CD4-positive, alpha-beta T cell treated with Interleukin-10 for 1 hour (primary cell): Measurements from ENCODE around the gene SRRM5.
"Not testable (repeated sequence)": the region's sequence is repeated elsewhere in the genome, so short reads cannot be mapped to it uniquely, and the experiment has no call there.

ENCODE experiments used
- DNase-seq: peaks from one replicate; pipeline ENCODE4 v3.0.0-alpha.2; 2020

SRRM5 gene

DNA sequence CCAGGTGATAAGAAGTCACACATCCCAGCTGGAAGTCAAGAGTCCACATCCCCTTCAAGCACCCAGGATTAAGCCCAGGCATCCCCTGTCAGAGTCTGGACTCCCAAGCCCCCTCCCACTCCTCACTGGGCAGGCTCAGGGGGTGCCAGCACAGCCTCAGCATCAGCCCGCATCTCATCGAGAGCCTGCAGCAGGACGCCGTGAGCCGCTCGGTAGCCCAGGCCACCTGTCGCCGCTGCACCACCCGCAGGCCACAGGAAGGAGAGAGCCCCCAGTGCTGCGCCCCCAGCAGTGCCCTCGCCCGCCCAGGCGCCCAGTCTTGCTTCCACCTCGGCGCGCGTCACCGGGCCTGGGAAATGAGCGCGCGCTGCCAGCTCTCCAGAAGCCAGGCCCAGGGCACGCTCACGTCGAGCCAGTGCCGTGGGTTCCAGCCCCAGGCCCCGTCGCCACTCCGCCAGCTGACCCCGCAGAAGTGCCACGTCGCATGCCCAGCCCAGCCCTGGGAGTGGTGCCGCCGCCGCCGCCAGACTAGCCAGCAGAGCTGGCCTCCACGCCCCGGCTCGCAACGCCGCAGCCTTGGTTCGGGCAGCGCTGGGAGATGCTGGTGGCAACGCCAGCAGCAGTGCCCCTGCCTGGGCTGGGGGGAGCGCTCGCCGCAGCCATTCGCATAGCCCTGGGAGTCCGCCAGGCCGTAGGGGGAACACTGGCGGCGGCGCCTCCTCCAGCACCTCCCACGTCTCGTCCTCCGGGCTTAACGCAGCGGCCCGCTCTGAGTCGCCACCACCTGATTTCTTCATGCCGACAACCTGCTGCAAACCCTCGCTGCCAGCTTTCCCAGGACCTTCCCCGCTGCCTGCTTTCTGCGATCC is 19.8 kb upstream of the SRRM5 start:
- DNase-seq, result no peak

DNA sequence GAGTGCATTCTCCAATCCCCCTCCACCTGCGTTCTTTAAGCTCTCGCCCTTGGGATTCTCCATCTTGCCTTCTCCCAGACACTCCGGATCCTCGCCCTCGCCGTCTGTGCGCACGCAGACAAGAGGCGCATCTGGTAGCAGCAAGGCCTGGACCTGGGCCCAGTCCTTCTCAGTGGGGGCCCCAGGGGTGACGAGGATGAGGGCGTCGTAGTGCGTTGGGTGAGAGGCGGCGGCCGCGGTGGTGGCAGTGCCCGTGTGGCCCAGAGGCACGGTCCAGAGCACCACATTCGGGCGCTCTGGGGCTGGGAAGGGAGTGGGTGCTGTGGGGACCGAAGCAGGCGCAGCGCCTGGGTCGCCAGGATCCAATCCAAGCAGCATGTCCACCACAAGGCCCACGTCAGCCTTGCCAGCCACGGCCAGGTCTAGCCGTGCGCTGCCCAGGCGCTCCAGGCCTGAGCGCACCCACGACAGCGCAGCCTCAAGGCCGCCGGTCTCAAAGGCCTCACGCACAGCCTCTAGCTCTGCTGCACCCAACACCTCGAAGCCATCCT is 19.0 kb upstream of the SRRM5 start:
- no peak for DNase-seq

DNA sequence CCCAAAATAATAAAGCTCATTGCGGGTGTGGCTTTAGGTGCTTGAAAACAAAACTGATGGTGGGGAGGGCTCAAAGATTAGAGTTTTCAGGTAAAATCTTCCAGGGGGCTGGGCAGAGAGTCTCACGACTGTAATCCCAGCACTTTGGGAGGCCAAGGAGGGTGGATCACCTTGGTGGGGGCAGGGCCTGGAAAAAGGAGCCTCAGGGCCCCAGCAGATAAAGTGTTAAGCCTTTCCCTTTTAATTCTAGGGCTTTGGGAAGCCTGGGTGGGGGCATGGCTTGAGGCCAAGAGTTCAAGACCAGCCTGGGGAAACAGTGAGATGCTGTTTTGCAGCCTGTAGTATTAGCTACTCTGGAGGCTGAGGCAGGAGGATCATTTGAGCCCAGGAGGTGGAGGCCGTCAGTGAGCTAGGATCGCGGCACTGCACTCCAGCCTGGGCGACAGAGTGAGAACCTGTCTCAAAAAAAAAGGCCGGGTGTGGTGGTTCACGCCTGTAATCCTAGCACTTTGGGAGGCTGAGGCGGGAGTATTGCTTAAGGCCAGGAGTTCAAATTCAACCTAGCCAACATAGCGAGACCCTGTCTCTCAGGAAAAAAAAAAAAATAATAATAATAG is 17.7 kb upstream of the SRRM5 start:
- no peak for DNase-seq

DNA sequence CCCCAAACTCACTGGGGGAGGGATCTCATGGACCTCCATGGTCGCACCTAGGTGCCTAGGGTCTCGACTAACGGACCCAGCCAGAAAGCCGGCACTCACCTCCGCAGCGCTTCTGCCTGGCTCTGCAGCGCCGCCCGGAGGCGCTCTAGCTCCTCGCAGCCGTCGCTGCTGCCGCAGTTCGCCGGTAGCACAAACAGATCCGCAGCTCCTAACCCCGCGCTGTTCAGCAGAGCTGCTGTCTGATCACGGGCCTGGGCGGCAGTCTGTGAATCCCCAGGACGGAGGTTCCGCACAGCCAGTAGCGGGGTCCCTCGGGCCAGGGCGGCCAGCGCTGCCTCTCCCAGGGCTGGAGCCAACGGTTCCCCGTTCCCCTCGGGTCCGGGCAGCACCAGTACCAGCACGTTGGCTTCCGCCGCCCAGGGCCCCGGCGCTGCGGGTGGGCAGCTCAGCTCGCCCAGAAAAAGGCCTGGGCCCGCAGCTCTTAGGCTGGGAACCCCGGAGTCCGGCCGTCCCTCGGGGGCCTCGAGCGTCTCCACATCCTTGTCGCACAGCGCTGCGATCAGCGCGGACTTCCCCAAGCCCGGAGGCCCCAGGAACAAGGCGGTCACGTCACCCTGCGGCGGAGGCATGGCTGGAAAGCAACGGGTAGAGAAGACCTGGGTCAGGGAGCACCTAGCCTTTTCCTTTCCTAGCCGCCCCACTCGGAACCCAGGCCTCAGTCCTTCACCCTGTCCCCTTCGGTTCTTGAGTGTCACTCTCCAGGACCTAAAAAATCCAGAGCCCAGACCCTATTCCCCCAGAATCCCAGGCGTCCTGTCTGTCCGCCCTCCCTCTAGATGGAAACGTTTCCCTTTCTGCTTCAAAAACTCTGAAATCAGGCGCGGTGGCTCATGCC is 16.9 kb upstream of the SRRM5 start:
- DNase-seq, result peak; percentile 81

DNA sequence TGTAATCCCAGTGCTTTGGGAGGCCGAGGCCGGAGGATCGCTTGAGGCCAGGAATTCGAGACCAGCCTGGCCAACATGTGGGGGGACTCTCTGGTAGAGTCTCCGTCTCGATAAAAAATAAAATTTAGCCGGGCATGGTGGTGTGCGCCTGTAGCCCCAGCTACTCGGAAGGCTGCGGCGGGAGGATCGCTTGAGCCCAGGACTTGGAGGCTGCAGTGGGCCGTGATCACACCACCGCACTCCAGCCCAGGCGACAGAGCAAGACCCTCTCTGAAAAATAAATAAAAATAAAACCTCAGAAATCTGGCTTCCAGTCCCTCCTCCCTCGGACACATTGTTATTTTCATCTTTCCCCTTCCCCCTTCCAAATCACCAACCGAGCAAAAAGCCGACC is 16.3 kb upstream of the SRRM5 start:
- no peak for DNase-seq

DNA sequence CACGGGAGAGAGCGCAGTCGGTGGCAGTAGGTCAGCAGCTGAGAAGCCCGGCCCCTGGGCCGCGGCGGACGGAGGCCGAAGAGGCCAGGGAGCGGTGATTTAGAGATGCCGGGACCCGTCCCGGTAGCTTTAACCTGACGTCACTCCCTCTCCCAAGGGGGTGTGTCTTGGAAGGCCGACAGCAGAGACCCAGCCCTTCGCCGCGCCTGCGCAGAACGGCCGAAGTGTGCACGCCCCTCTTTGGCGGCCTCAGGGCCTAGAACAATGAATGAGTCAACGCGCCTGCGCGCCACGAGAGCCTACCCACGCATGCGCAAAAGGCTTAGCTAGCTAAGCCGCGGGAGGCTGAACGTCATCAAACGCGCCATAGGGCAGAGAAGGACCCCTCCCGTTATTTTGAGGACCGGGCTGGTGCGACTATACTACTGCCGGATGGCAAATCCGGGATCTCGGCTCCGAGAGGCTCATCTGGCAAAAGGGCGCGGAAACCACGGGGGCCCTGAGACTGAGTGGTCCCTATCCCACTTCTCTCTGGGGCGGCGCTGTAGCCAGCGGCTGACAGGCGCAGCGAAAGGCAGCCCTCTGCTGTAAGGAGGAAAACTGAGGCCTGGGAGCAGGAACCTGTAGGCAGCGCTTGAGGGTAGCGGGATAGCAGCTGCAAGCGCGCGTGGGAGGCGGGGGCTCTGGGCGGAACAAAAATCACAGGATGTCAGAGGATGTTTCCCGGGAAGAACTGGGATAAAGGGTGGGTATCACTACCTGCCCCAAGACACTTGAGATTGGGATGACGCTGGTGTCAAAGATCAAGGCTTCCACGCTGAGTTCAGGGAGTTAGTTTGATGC is 15.7 kb upstream of the SRRM5 start, which contains the start of the genes IRGQ and ZNF576:
TSS of gene IRGQ (minus strand) at position 136 of the 843 bp plus-strand sequence. CDS start 796 bp downstream, outside the sequence.
TSS of gene ZNF576 (plus strand) at position 597 of the 843 bp plus-strand sequence. CDS start 514 bp downstream, outside the sequence.
- DNase-seq, result peak; percentile 100

DNA sequence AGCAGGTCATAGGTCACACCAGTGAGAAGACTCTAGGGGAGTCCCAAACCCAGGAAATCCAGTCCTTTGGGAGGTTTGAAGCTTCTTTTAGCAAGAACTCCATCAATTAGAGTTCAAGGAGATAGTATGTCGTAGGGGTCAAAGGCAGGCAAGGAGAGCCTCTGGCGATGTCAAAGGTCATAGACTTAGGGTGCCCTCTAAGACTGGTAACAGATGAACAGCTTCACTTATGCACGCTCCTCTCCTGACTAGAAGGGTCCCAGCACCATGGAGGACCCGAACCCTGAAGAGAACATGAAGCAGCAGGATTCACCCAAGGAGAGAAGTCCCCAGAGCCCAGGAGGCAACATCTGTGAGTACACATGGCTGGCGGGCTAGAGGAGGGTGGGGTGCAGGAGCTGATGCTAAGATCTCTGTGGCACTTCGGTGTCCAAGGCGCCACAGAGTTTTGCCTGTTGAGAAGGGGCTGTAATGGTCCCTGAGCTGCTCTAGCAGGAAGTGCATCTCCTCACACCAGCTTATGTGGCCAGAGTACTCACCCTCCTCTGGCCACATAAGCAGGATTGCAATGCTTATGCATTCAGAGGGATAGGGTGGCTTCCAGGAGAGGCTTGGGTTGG is 14.9 kb upstream of the SRRM5 start:
- DNase-seq, result no peak

DNA sequence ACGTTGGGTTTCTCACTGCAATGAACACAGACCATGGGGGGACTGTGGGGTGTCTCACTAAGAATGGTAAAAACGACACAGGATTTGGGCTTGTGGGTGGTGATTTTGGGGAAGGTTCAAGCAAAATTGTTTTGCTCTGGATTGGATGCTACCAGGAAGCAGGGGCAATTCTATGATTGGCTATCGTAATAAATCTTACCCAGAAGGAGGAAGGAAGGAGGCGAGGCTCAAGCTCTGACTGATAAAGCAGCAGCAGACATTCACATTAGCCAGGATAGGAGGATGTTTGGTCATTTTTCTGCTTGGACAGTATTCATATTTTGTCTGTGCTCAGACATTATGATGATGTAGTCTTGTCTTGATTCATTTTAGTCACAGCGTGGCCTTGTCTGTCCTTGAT is 14.0 kb upstream of the SRRM5 start:
- no peak for DNase-seq

DNA sequence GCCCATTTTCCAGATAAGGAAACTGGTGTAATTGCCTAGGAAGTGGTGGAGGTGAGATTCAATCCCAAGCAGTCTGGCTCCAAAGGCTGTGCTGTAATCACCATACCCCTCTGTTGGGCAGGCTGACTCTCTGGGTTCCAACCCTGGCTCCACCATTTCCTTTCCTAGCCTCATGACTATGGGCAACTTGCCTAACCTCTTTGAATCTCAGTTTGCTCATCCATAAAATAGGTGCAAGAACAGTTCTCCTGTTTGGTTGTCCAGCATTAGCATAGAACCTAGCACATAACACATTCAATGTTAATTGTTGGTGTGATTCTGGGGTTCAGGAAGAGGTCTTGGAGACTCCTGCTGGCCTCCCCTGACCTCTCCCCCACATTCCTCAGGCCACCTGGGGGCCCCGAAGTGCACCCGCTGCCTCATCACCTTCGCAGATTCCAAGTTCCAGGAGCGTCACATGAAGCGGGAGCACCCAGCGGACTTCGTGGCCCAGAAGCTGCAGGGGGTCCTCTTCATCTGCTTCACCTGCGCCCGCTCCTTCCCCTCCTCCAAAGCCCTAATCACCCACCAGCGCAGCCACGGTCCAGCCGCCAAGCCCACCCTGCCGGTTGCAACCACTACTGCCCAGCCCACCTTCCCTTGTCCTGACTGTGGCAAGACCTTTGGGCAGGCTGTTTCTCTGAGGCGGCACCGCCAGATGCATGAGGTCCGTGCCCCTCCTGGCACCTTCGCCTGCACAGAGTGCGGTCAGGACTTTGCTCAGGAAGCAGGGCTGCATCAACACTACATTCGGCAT is 13.2 kb upstream of the SRRM5 start:
- DNase-seq, result no peak

DNA sequence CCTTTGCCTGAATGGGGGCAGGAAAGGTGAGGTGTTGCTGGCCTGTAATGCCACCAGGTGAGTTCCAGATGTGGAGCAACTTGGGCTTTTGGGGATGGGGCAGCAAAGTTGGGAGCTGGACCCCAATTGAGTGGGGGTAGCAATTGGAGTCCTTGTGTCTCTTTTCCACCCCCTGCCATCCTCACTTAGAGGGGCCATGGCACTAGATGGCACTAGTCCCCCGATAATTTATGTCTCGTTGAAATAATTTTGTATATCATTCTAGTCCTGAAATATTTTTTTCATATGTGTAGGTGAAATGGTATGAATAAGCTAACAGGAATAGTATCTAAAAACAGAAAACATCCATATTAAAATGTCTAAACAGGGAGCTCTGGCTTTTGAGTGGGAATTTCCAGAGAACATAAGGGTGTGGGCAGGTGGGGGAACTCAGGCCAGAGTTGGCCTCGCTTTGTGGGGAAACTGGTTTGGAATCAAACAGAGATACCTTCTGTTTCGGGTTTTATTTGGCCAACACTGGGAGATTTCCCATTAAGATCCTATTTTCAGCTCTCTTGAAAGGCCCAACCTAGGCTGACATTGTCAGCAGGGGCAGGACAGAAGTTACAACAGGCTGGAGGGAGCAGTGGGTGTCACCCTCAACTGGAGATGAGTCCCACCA is 12.1 kb upstream of the SRRM5 start:
- no peak for DNase-seq

DNA sequence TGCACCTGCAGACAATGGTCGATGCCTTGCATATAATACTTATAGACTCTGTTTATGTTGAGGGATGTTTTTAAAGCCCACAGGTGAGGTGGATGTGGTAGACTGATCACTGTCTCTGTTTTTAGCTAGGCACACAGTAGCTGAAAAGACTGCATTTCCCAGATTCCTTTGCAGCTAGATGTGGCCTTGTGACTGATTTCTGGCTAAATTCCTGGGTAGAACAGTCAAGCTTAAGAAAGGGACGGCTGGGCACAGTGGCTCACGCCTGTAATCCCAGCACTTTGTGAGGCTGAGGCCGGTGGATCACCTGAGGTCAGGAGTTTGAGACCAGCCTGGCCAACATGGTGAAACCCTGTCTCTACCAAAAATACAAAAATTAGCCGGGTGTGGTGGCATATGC is 11.6 kb upstream of the SRRM5 start:
- not testable (repeated sequence) for DNase-seq

DNA sequence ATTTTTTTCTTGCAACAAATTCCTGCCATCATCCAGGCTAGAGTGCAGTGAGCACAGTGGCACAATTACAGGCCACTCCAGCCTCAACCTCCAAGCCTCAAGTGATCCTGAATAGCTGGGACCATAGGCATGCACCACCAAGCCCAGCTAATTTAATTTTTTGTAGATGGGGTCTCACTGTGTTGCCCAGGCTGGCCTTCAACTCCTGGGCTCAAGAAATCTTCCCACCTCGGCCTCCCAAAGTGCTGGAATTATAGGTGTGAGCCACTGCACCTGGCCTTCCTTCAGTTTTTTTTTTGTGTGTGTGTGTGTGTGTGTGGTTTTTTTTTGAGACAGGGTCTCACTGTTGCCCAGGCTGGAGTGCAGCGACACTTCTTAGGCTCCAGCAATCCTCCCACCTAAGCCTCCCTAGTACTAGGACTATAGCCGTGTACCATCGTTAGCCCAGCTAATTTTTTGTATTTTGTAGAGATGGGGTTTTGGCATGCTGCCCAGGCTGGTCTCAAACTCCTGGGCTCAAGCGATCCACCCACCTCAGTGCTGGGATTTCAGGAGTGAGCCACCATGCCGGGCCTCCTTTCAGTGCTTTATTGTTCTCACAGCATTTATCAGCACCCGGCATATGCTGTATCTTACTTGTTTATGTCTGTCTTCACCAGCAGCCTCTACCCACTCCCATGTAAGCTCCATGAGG is 5.9 kb upstream of the SRRM5 start:
- no peak for DNase-seq

DNA sequence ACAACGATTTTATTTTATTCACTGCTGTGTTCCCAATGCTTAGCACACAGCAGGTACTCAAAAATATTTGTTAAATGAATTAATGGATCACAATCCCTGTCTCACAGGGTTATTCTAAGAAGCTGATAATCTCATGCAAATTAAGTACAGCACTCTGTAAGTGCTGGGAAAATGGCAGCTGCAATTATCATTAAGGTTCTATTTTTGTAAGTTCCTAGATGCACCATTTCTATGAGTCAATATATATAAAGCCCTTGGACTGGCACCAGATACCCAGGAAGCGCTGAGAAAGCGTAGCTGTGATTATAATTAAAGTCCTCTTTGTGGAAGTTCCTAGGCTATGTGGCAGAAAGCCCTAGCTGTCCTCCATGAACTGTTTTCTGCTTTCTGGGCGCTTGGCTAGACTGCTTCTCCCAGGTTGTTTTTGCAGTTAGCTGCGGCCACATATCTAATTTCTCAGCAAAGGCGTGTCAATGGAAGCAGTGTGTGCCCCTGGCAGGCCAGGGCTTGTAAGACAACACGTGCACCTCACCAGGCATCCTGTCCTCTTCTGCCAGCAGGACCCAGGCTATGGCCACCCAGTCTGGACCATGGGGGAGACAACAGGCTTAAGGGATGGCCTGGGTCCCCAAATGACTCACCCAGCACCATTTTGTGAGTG is 5.2 kb upstream of the SRRM5 start:
- DNase-seq, result no peak

DNA sequence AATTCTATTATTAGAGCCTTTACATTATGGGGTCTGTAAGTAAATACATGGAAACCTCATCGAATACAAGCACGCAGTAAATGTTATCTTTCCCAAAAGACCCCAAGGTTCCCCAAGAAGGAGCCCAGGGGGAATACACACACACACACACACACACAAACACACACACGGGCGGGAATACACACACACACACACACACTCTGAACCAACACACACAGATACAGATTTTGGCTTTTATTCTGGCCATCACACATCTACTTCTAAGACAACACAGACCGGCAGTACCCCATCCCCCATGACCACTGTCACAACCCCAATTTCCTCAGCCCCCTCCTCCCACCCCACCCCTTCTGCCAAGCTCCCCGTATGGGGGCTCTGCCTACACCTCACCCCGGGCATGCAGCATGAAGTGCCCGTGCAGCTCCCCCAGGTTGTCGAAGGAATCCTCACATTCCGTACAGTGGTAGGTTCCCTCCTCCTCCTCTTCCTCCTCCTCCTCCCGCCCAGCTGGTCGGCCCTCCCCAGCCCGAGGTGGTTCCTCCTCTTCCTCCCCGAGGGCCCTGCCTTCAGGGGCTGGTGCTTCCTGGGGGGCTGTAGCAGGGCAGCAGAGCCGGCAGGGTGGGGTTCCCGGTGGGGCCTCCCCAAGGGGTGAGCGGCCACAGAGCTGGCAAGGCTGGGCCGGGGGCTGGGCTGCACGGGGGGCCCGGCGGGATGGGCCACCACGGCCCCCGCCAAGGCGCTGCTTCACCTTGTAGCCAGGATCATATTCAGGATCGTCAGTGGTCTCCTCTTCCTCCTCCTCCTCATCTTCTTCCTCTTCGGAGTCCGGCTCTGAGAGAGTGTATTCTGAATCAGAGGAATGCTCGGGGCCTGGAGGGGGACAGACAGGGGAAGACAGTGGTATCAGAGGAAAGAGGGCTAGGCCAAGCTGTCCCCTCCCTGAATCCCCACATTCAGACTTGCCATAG is 4.4 kb upstream of the SRRM5 start:
- no peak for DNase-seq

DNA sequence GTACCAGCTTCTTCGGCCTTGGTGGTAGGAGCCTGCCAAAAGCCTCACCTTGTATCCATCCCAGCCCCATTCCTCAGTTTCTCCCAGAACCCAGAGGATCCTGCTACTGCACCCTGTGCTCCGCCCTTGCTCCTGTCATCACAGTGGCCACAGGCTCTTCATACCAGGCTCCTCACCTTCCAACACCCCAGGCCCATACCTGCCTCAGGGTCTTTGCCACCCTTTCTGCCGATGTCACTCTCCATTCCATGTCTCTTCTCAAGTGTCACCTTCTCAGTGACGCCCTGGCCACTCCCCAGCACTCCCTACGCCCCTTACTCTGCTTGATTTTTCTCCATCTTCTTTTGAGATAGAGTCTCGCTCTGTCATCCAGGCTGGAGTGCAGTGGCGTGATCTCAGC is 2.0 kb upstream of the SRRM5 start:
- DNase-seq, result no peak

DNA sequence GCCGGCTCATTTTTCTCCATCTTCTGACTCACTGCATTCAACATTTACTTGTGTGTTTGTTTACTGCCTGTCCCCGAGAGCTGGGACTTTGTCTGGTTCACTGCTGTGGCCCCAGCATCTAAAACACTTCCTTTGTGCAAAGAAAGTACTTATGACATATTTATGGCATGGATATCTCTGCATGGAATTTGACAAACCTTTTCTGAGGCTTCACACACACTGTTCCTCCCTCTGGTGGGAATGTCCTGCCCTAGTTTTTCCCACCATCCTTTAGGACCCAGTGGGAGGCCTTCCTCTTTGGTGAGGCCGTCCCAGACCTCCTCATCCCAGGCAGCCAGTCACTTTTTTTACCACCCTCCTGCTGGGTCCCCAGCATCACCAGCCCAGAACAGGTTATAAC is 1.4 kb upstream of the SRRM5 start:
- no peak for DNase-seq

DNA sequence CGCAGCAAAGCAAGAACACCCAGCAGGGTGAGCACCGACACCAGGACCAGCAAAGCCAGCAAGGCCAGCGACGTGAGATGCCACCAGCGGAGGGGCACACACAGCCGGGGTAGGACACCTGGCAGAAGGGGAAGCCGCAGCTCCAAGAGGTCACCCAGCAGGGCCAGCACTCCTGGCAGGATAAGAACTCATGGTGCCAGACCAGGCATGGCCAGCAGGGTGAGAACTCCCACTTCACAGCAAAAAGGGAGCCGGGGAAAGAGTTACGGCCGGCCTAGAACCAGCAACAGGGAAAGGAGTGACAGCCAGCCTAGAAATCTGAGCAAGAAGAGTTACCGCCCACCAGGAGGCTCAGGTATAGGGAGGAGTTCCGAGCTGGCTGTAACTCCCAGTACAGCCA is 486 bp downstream of the SRRM5 start:
- no peak for DNase-seq

DNA sequence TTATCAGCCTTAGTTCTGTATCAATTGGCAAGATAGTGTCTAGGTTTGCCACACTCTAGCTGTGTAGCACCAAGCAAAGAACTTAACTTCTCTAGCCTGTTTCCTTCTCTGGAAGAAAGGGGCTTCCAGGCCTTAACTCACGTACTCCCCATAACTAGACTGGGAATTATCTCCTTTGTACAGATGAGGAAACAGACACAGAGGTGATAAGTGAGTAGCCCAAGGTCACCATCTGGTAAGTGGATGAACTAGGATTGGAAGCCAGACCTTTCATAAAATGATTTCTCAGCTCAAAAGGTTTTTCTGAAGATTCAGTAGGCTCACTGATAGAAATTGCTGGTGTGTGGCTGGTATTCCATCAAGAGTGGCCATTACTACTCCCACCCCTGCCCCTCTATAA is 4.4 kb downstream of the SRRM5 start:
- no peak for DNase-seq
